Ammon's horn (tissue), 1 donor: Measurements from ENCODE around the gene PAQR7.
"Not testable (repeated sequence)": the region's sequence is repeated elsewhere in the genome, so short reads cannot be mapped to it uniquely, and the experiment has no call there.

ENCODE experiments used
- DNase-seq: peaks from one replicate; pipeline ENCODE4 v3.0.0-alpha.2; 2016; ENCODE audit warnings: low spot score

Gene PAQR7

DNA sequence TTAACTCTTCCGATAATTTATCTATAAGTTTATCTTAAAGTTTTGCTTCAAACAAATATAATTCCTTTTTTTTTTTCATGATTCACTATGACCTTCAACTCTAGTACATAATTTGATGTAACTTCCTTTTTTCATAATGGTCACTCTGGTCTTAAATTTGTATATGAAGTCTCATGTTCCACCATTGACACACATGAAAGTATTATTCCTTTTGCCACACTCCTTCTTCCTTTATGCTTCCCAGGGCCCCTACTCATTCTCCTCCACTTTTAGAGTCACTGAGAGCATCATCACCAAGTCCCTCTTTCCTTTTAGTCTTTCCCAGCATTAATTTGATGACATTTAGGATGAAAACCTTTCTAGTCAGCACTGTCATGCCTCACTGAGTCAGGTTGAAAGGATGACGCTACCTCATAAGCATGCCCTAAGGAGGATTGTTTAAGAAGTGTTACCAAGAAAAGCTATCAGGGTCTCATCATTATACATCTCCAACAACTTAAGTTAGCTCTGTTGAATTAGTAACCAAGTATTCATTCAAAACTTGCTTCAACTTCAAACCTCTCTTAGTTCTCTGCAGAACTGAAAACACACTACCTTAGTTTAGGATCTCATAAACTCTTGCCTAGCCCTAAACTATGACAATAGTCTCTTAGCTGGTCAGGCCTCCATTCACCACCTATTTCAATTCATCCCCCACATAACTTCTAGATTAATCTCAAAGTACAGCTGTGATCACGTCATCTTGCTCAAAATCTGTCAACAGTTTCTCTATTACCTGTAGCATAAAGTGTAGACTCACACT, 30.8 kb downstream of the PAQR7 start:
- no peak for DNase-seq

GRCh38 chr1:25843483-25843882, 32.0 kb downstream of the PAQR7 start:
- DNase-seq = no peak

DNA sequence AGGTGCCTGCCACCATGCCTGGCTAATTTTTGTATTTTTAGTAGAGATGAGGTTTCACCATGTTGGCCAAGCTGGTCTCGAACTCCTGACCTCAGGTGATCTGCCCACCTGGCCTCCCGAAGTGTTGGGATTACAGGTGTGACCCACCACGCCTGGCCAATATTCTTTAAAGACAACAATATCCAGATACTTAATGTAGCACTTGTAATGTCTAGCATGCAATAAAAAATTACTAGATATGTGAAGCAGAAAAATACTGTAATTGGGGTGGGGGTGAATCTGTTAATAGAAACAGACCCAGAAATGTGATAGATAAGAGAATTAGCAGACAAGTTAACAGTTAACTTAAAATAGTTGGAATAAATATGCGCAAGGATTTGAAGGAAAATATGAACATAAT, 35.7 kb downstream of the PAQR7 start:
- DNase-seq = not testable (repeated sequence)

DNA sequence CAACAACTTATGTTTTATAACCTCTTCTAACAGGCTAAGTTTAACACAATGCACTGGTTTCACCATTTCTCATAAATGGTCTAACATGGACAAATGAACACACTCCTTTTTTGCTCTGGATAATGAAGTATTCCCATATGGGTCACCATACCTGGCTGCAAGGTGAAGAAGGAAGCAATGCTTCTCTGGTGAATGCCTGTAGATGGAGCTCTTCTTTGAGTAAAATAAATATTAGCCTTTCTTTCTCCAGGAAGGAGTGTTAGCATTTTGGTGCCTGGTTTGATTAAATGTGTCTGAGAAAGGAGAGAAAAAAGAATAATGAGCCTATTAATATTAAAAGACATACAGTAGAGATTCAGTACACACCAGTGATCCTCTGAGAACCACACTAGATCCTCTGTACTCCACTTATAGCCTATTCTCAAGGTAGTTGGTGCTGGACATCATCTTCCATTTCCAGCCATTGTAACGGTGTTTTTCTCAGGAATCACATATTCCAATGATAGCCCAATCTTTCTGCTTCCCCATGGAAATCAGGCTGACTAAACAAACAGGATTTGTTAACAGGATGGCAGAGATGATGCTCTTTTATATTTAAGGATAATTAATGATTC, 38.1 kb downstream of the PAQR7 start:
- DNase-seq = no peak

DNA sequence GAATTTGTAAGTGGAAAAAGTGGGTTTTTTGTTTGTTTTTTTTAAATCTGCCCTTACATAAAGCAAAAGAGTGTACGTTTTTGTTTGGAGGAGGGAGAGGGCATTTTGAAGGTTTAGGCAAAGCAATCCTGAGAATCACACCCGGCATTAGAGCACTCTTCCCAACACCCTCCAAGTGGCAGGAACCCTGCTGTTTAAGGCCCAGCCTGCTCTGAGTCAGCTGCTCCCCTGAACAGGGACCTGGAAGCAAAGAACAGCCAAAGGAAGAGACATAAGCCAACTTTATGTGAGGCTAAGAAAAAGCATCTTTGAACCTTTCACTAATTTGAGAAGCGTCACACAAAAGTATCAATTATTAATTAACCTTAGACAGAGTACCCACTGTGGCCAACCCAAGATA, 38.8 kb downstream of the PAQR7 start:
- no peak for DNase-seq

GRCh38 chr1:25834894-25835293, 40.6 kb downstream of the PAQR7 start:
- no peak for DNase-seq

DNA sequence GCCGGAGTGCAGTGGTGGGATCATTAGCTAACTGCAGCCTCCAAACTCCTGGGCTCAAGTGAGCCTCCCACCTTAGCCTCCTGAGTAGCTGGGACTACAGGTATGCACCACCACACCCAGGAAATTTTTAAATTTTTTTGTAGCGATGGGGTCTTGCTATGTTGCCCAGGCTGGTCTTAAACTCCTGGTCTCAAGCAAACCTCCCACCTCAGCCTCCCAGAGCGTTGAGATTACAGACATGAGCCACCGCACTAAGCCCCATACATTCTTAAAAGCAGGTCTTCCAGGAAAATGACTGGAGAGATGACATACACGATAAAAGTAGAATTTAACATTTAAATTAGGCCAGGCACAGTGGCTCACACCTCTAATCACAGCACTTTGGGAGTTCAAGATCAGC, 42.4 kb downstream of the PAQR7 start:
- DNase-seq = no peak

- DNase-seq = no peak
These were observed 43.0 kb downstream of the PAQR7 start for GRCh38 chr1:25832336-25833037.

DNA sequence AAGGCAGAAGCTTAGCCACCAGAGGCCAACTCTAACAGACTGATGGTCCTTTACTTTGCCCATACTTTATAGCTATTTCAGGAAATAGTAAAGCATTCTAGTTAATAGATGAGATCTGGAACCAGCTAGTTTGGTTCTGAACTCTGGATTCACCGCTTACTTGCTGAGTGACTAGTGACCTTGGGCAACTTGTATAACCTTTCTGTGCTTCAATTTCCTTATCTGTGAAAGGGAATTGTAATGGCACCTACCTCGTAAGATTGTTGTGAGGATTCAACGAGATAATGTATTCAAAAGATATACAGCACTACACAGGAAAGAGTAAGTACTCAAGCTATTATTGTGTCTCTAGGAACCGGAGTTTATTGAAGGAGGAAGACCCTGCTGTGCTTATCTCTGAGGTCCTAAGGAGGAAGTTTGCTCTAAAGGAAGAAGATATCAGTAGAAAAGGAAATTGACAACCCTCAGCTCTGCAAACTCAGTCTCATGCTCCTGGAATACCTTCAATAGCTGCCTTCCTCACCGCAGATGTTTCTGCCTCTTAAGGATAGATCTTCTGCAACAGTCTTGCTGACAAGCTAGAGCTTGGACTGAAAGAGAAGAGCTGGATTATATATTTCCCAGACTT, 43.8 kb downstream of the PAQR7 start:
- DNase-seq = no peak

DNA sequence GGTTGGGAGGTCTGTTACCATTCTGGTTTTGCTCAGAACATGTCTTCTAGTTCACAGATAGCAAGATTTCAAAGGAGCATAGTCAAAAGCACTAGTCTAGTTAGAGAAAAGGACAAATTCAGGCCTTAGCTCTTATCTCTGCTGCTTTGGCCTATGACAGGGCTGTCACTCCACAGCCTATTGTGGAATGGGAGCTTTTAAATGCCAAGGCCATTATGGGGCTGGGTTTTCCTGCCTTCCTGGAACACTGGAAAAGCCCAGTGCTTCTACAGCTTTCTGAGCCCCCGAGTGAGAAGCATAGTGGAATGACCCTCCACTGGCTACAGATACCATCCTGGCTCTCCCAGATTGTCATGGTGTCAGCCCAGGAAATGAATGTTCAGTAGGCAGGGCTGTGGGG, 46.5 kb downstream of the PAQR7 start:
- no peak for DNase-seq

DNA sequence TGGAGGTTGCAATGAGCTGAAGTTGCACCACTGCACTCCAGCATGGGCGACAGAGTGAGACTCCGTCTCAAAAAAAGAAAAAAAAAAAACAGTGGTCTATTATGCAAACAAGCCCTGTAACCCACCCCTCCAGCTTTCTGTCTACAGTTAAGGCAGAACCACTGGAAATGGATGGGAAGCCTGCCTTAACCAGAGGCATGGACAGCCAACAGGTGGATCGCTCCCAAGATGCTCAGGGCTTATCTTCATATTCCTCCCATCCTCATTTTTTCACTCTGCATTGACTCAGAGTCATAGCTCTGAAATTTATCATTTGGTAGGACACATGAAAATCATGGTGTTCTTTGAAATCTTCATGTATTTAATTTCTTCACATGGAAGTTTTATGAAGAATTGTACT, 47.0 kb downstream of the PAQR7 start:
- DNase-seq = no peak

GRCh38 chr1:25826571-25826970, 48.9 kb downstream of the PAQR7 start:
- DNase-seq = no peak

DNA sequence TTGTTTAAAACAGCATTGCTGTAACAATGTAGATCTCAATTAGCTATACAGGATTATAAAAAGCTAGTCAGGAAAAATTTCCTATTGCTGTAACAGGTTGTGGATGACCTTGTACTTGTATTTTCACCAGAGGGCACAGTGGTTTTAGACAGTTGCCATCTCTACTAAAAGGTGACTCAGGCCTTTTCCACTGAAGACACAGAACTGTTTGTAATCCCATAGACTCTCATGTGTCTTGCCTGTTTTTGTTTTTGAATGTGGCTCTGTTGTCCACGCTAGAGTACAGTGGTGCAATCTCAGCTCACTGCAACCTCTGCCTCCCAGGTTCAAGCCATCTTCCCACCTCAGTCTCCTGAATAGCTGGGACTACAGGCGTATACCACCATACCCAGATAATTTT, 49.9 kb downstream of the PAQR7 start:
- no peak for DNase-seq

GRCh38 chr1:25821630-25822091, 53.8 kb downstream of the PAQR7 start:
- no peak for DNase-seq

DNA sequence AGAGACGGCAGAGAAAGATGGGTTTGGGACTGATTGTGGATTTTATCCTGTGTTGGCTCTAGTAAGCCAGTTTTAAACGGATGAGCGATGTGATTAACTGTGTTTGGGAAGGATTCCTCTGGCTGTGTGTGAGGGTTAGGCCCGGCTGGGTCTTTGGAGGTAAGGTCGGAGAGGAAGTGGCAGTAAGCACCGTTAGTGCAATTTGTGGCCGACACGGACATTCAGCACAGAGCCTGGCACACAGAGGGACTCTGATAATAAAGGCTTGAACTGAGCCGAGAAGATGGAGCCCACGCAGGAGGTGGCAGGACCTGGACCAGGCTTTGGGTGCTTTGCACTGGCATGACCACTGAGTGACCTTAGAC, 54.4 kb downstream of the PAQR7 start:
- DNase-seq = no peak

GRCh38 chr1:25820247-25821111, 55.0 kb downstream of the PAQR7 start:
- DNase-seq = no peak

DNA sequence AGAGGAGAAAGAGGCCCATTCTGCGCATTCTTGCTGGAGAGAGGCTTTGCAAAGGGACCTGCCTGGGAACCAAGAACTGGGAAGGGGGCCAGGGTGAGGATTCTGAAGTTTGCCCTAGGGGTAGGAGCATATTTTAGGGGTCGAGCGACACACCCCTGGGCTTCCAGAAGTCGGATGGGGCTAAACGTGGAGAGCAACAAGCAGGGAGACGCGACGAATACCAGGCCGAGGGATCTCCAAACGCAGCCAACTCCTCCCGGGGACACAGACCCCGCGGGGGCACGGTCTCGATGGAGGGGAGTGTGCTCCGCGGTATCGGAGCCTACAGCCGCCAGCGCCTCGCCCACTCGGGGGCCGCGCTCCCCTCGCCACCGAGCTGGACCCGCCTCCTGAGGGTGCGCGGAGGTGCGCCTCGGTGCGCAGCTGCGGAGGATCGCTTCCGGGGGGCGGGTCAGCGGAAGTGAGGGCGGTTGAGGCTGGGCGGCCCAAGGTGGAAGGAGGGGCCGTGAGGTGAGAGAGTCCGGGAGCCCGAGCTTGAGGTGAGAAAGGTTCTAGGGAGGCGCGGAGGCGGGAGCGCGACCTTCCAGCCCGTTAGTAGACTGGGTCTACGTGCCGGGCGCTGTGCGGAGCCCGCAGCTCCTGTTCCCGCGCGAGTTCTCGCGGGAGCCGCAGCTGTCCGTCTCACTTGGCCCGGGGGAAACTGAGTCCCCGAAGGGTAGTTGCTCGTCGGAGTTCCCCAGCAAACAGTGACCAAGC, 55.8 kb downstream of the PAQR7 start, which contains the start of gene MTFR1L:
MTFR1L (plus strand) TSS at position 464 of the 756 bp plus-strand sequence. CDS start 3,151 bp downstream, outside the sequence.
- peak; percentile 88 for DNase-seq

- no peak for DNase-seq
These were observed 56.9 kb downstream of the PAQR7 start for GRCh38 chr1:25818569-25818968.

DNA sequence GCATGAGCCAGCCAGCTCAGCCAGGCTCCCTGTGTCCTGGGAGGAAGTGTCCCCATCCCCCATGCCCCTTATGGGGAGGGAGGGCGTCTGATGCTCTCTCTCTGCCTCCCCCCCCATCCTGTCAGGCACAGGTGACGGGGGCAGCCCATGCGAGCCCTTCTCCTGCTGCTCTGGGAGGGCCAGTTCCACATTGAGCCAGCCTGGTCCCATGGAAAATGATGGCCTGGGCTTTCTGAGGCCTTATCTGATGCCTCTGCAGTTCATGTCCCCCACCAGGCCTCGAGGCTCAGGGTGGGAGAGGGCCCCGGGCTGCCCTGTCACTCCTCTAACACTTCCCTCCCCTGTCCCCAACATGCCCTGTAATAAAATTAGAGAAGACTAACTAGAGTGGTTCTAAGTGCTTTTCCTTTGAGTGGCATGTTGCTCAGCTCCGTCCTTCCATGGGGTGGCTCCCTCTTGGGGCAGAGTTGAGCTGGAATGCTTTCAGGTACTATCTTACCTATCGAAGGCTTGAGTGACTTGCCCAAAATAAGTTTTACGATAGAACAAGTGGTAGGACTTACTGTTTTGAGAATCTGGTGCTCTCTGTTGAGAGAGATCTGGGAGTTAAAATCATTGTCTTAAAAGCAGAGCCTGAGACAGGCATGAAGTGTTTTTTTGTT, 57.5 kb downstream of the PAQR7 start:
- no peak for DNase-seq

- no peak for DNase-seq
These were observed 59.3 kb downstream of the PAQR7 start for GRCh38 chr1:25816112-25816718.
